Fibroblast of mammary gland (primary cell): ENCODE data around the gene CCNQ.

Experiments
- DNase-seq: peaks from one replicate; pipeline ENCODE4 v3.0.0-alpha.2; 2010; ENCODE audit warnings: low read depth
- H3K4me3 ChIP-seq: 2 replicates; pipeline ENCODE4 v1.5.1; 2011; ENCODE audit warnings: low read depth, mild to moderate bottlenecking, low read length, moderate library complexity; ENCODE audit not compliant: control insufficient read depth
- TF ChIP-seq, protein P1 (sequence below): conservative IDR thresholded peaks from 2 replicates; pipeline ENCODE4 v1.5.1; 2011; ENCODE audit warnings: low read depth, low read length, inconsistent platforms; ENCODE audit not compliant: control insufficient read depth, insufficient read depth

The CCNQ gene

DNA sequence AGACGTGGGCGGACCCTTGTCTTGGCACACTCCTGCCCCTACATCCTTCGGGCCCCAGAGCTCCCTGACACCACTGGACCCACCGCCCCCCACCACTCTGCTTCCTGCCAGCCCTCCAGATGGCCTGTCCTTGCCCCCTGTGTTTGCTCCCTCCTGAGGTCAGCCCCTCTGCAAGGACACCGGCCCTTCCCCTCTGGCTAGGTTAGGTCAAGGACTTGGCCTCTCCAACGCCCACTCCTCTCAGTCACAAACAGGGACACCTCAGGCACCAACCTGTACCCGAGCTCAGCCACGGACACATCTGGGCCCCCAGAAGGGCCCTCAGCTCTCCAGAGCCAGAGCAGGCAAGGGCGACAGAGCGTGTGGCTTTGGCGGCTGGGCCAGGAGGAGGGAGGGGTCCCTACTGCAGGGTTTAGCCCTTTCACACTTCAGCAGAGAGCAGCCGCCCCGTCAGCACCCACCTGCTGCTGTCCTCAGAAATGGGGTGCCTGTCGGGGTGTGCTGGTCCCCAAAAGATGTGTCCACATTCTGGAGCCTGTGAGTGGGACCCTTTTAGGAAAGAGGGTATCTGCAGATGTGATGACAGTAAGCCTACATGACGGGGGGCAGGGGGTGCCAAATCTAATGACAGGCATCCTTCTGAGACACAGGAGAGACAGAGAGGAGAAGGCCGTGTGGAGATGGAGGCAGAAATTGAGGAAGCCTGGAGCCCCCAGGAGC, 24.5 kb upstream of the CCNQ start:
- TF ChIP-seq, protein P1, sequence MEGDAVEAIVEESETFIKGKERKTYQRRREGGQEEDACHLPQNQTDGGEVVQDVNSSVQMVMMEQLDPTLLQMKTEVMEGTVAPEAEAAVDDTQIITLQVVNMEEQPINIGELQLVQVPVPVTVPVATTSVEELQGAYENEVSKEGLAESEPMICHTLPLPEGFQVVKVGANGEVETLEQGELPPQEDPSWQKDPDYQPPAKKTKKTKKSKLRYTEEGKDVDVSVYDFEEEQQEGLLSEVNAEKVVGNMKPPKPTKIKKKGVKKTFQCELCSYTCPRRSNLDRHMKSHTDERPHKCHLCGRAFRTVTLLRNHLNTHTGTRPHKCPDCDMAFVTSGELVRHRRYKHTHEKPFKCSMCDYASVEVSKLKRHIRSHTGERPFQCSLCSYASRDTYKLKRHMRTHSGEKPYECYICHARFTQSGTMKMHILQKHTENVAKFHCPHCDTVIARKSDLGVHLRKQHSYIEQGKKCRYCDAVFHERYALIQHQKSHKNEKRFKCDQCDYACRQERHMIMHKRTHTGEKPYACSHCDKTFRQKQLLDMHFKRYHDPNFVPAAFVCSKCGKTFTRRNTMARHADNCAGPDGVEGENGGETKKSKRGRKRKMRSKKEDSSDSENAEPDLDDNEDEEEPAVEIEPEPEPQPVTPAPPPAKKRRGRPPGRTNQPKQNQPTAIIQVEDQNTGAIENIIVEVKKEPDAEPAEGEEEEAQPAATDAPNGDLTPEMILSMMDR, result no peak
- DNase-seq, result no peak

DNA sequence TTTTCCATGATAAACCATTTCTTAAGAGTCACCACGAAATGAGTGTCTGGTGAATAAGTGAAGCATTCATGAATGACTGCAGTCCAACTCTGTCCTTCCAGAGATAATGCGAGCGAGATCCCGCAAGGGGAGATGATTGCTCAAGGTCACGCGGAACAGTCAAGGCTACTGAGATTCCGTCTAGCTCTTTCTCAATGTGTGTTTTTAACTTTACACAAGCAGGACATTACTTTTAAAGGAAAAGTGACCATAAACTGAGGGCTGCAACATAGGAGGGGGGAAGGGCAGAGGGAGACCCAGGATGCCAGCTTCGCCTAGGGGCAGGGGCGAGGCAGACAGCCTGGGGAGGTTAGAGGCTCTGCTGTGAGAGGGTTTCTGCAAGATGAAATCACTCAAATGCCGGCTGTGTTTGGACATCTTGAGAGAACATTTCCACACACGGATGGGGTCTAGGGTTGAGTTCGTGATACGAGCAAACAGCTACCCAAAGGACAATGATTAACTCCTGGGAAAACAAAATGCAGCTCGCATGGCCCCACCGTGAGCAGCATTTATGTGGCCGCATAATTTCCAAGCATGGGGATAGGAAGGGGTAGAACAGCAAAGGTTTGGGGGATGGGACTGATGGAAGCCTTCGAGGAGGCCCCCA, 23.8 kb upstream of the CCNQ start:
- TF ChIP-seq, protein P1, result no peak
- no peak for DNase-seq
- no peak overlapping the region for H3K4me3 ChIP-seq

More for the DNA sequence above, 24.5 kb upstream of the CCNQ start:
- H3K4me3 ChIP-seq, result no peak overlapping the region

DNA sequence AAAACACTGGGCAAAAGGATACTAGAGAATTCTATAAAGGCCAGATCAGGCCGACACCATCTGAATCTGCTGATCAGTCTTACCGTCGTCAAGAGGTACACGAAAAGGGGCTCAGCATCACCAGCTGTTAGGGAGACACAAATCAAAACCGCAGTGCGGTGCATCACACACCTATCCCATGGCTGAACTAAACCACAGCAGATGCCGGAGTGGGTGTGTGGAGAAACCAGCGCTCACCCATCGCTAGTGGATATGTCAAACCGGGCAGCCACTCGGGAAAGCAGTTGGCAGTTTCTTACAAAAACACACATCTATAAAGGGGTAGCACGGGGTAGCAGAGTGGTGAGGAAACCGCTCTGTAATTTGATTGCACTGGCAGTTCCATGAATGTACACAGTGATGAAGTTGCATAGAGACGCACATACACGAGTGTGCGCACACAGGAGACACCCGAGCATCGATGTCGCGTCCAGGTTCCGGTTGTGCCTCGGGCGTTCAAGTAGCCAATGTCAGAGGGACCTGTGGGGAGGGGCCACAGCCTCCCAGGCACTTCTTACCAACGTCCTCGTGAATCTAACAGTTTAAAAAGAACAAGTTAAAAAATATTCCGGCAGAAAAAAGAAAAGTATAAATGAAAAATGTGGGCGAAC, 23.1 kb upstream of the CCNQ start:
- TF ChIP-seq, protein P1, result no peak
- no peak for DNase-seq
- H3K4me3 ChIP-seq, result no peak overlapping the region

DNA sequence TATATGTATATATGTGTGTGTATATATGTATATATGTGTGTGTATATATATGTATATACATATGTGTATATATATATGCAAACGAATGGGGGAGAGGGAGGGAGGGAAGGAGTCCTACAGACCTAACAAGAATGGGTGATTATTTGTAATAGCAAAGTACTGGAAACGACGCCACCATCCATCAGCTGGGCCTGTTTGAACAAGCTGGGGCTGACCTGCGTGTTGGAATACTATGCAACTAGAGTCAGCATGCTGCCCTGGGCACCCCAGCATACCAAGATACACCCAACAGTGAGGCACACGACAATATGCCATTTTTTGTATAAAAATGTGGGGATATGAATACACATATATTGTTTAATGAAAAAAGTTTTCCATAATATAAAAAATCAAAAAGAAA, 21.6 kb upstream of the CCNQ start:
- TF ChIP-seq, protein P1, result no peak
- no peak overlapping the region for H3K4me3 ChIP-seq
- DNase-seq, result no peak

DNA sequence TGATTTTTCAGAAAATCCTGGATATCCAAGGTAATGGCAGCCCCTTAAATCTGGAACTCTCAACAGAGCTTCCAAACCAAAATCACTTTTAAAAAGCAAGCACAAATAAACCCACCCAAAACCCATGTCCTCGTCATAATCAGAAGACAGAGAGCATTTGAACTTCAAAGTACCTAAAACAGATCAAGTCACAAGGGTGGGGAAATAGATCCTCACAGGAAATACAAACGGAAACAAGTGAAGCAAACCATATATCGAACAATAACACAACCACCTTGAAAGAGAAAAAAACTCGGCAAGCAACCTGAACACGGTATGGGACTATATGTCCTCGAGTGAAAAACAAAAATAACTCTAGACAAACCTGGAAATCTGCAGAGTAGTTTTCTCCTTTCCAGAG, 15.9 kb upstream of the CCNQ start:
- no peak for DNase-seq
- no peak overlapping the region for H3K4me3 ChIP-seq

DNA sequence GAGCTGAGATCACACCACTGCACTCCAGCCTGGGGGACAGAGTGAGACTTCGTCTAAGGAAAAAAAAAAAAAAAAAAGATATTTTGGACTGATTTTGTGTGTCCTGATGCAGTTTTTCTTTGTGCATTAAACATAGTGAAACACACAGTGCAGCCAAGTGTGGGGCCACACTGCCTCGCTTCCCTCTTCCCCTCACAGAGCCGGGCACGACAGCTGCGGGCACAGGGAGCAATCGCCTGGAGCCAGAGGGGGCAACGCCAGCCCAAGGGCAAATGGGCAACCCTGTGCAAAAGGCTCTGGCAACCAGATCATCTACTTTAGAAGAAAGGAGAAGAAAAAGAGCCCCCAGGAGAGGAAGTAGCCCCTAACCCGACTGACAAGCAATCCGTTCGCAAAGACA, 13.5 kb upstream of the CCNQ start:
- H3K4me3 ChIP-seq, result no peak overlapping the region
- TF ChIP-seq, protein P1, result no peak
- no peak for DNase-seq

More for the DNA sequence above, 15.9 kb upstream of the CCNQ start:
- TF ChIP-seq, protein P1, result no peak
